Caco-2 (cell line): Measurements from ENCODE around the gene ZNF410. TPM values are rescaled to one million over a fixed set of nuclear protein-coding genes. Genes with fewer than 3 reads are reported as not detected.

Source experiments
- BruUV-seq: library from RNA; stranded (reverse); fragments of 400-500 nt; replicated peaks from 2 replicates; lab custom pipeline; 2021; lab: Mats Ljungman, UMichigan
- CTCF ChIA-PET: fragments of 300-600 bp; sonication (Branson Sonifier 250); formaldehyde crosslinking; loops from one replicate; lab custom pipeline; 2022; ENCODE audit warnings: antibody characterized with exemption; lab: Charles Lee
- POLR2A ChIA-PET: fragments of 300-600 bp; sonication (Branson Sonifier 250); formaldehyde crosslinking; loops from one replicate; lab custom pipeline; 2022; ENCODE audit warnings: antibody characterized with exemption; lab: Charles Lee
- DNase-seq, 2 experiments: peaks; one replicate each; pipeline versions ENCODE4 v3.0.0 to v3.0.0-alpha.2; 2020 to 2022
- H3K27me3 ChIP-seq: replicated peaks from 2 replicates; pipeline ENCODE4 v1.6.0; 2011; ENCODE audit warnings: low read length; ENCODE audit not compliant: control insufficient read depth, insufficient read depth
- H3K36me3 ChIP-seq: 2 replicates; pipeline ENCODE4 v1.5.1; 2011; ENCODE audit warnings: low read length; ENCODE audit not compliant: control insufficient read depth, insufficient read depth
- H3K4me1 ChIP-seq: fragments of 250-450 bp; sonication (Bioruptor Pico); 2 replicates; pipeline ENCODE4 v1.5.1; 2020; ENCODE audit warnings: mild to moderate bottlenecking
- H3K4me3 ChIP-seq: 2 replicates; pipeline ENCODE4 v1.5.1; 2011; ENCODE audit warnings: low read depth, mild to moderate bottlenecking, control low read depth, low read length
- H3K9me3 ChIP-seq: fragments of 250-450 bp; sonication (Bioruptor Pico); 2 replicates; pipeline ENCODE4 v1.5.1; 2020; ENCODE audit warnings: mild to moderate bottlenecking, moderate library complexity
- H3K27ac Mint-ChIP-seq: one replicate; pipeline ENCODE4 v1.8.0; 2022; ENCODE audit warnings: mixed read lengths; ENCODE audit not compliant: unreplicated experiment
- H3K27me3 Mint-ChIP-seq: one replicate; pipeline ENCODE4 v1.8.0; 2022; ENCODE audit warnings: mixed read lengths; ENCODE audit not compliant: insufficient read depth, unreplicated experiment
- H3K36me3 Mint-ChIP-seq: one replicate; pipeline ENCODE4 v1.8.0; 2022; ENCODE audit warnings: mild to moderate bottlenecking, mixed read lengths; ENCODE audit not compliant: insufficient read depth, unreplicated experiment
- H3K4me1 Mint-ChIP-seq: one replicate; pipeline ENCODE4 v1.8.0; 2022; ENCODE audit warnings: low read depth, mixed read lengths; ENCODE audit not compliant: unreplicated experiment
- H3K4me3 Mint-ChIP-seq: one replicate; pipeline ENCODE4 v1.8.0; 2022; ENCODE audit warnings: mild to moderate bottlenecking, moderate library complexity, mixed read lengths; ENCODE audit not compliant: unreplicated experiment
- H3K9me3 Mint-ChIP-seq: one replicate; pipeline ENCODE4 v1.8.0; 2022; ENCODE audit warnings: mixed read lengths; ENCODE audit not compliant: unreplicated experiment
- intact Hi-C: fragments of 100-400 bp; cut with micrococcal nuclease; formaldehyde crosslinking; loops from one replicate; pipeline ENCODE4 v1.10.0; 2022; ENCODE audit not compliant: unreplicated experiment
- total RNA-seq: library from RNA; stranded (reverse); gene quantifications from 2 replicates; pipeline ENCODE4 v1.2.3, GENCODE V29; 2022
- TF ChIP-seq, protein P1 (sequence below), 2 experiments: fragments of 200-600 bp in 1 of 2; IDR thresholded peaks; 1 replicate in 1 of 2; 2 replicates in 1 of 2; pipeline versions ENCODE4 v1.5.1 to v1.8.0; 2011 to 2022; ENCODE audit warnings: antibody characterized with exemption in 1 of 2, control low read depth in 1 of 2, inconsistent platforms in 1 of 2, low read depth in 1 of 2, low read length in 1 of 2, mild to moderate bottlenecking in 1 of 2, moderate library complexity in 1 of 2; ENCODE audit not compliant: insufficient read depth in 1 of 2, severe bottlenecking in 1 of 2, unreplicated experiment in 1 of 2

ZNF410 gene
- total RNA-seq, 1 experiment from 2014 or later, result 36.8 TPM

- TF ChIP-seq, protein P1, sequence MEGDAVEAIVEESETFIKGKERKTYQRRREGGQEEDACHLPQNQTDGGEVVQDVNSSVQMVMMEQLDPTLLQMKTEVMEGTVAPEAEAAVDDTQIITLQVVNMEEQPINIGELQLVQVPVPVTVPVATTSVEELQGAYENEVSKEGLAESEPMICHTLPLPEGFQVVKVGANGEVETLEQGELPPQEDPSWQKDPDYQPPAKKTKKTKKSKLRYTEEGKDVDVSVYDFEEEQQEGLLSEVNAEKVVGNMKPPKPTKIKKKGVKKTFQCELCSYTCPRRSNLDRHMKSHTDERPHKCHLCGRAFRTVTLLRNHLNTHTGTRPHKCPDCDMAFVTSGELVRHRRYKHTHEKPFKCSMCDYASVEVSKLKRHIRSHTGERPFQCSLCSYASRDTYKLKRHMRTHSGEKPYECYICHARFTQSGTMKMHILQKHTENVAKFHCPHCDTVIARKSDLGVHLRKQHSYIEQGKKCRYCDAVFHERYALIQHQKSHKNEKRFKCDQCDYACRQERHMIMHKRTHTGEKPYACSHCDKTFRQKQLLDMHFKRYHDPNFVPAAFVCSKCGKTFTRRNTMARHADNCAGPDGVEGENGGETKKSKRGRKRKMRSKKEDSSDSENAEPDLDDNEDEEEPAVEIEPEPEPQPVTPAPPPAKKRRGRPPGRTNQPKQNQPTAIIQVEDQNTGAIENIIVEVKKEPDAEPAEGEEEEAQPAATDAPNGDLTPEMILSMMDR (IDR thresholded peaks at IDR 0.05; ENCODE audit: insufficient read depth in 1 of 2, low read depth in 1 of 2, low read length in 1 of 2, severe bottlenecking in 1 of 2, unreplicated experiment in 1 of 2), result no peak
- H3K27ac Mint-ChIP-seq, result no peak overlapping the region
- H3K27me3 Mint-ChIP-seq, result no peaks in the 10 kb centered on the region
- H3K4me3 Mint-ChIP-seq, result no peak overlapping the region
- Histone ChIP-seq H3K4me3 (no peak overlapping the region), H3K27me3 (no peaks in the 10 kb centered on the region), H3K36me3 (no peaks in the 10 kb centered on the region; the same call in 1 of the 2 replicates), H3K9me3 (no peaks in the 10 kb centered on the region), H3K4me1 (no peaks in the 10 kb centered on the region)
- H3K9me3 Mint-ChIP-seq, result no peaks in the 10 kb centered on the region
- intact Hi-C loops, result no loop called here
- ChIA-PET CTCF (no interaction called here), POLR2A (no interaction called here)
- DNase-seq, result no peak
- BruUV-seq, result no TSS peak
- H3K4me1 Mint-ChIP-seq, result peaks cover 4% of the 10 kb centered on the region
- peaks cover 8% of the 10 kb centered on the region for H3K36me3 Mint-ChIP-seq
These were observed 13.0 kb upstream of the ZNF410 start for GRCh38 chr14:73873660-73874059.

DNA sequence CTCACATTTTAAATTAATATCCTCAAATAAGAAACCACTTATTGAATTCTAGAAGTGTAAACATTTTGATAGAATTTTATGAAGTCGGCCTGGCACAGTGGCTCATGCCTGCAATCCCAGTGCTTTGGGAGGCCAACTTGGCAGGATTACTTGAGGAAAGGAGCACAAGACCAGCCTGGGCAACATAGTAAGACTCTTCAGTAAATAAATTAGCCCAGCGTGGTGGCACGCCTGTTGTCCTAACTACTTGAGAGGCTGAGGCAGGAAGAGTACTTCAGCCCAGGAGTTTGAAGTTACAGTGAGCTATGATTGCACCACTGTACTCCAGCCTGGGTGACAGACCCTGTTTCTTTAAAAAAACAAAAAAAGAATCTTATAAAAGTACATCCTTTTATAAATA, 8.9 kb upstream of the ZNF410 start:
- H3K4me1 Mint-ChIP-seq, result peaks cover 4% of the 10 kb centered on the region
- Histone ChIP-seq H3K4me3 (no peak overlapping the region), H3K9me3 (no peaks in the 10 kb centered on the region), H3K27me3 (no peaks in the 10 kb centered on the region), H3K36me3 (no peaks in the 10 kb centered on the region; the same call in 1 of the 2 replicates), H3K4me1 (no peaks in the 10 kb centered on the region)
- ChIA-PET POLR2A (no interaction called here), CTCF (no interaction called here)
- no peaks in the 10 kb centered on the region for H3K9me3 Mint-ChIP-seq
- TF ChIP-seq, protein P1 (IDR thresholded peaks at IDR 0.05; ENCODE audit: insufficient read depth in 1 of 2, low read depth in 1 of 2, low read length in 1 of 2, severe bottlenecking in 1 of 2, unreplicated experiment in 1 of 2), result no peak
- H3K27me3 Mint-ChIP-seq, result no peaks in the 10 kb centered on the region
- no TSS peak for BruUV-seq
- DNase-seq, result no peak
- no peak overlapping the region for H3K27ac Mint-ChIP-seq
- intact Hi-C loops, result no loop called here
- H3K4me3 Mint-ChIP-seq, result no peak overlapping the region
- H3K36me3 Mint-ChIP-seq, result peaks cover 8% of the 10 kb centered on the region

DNA sequence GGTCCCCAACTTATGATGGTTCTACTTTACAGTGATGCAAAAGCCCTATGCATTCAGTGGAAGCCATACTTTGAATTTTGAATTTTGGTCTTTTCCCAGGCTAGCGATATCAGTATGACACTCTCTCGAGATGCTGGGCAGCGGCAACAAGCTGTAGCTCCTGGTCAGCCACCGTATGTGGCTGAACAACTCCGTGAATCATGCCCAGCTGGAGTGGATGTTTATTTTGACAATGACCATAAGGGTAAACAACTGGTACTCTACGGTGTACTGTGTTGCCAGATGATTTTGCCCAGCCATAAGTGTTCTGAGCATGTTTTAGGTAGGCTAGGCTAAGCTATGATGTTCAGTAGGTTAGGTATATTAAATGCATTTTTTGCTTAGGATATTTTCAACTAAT, 8.2 kb upstream of the ZNF410 start:
- peaks cover 4% of the 10 kb centered on the region for H3K4me1 Mint-ChIP-seq
- no peak for DNase-seq
- CTCF ChIA-PET, result no interaction called here

More for the DNA sequence above, 8.2 kb upstream of the ZNF410 start:
- no peaks in the 10 kb centered on the region for H3K27me3 Mint-ChIP-seq
- no peak overlapping the region for H3K4me3 Mint-ChIP-seq
- BruUV-seq, result no TSS peak
- Histone ChIP-seq H3K9me3 (no peaks in the 10 kb centered on the region), H3K4me1 (no peaks in the 10 kb centered on the region), H3K27me3 (no peaks in the 10 kb centered on the region), H3K4me3 (no peak overlapping the region), H3K36me3 (no peaks in the 10 kb centered on the region; the same call in 1 of the 2 replicates)
- peaks cover 11% of the 10 kb centered on the region for H3K36me3 Mint-ChIP-seq
- TF ChIP-seq, protein P1 (IDR thresholded peaks at IDR 0.05; ENCODE audit: insufficient read depth in 1 of 2, low read depth in 1 of 2, low read length in 1 of 2, severe bottlenecking in 1 of 2, unreplicated experiment in 1 of 2), result no peak
- H3K27ac Mint-ChIP-seq, result no peak overlapping the region
- POLR2A ChIA-PET, result no interaction called here
- no peaks in the 10 kb centered on the region for H3K9me3 Mint-ChIP-seq
- intact Hi-C loops, result no loop called here
